GM19438 (cell line): ENCODE results near the gene RIMS4.
"Not testable (repeated sequence)": the region's sequence is repeated elsewhere in the genome, so short reads cannot be mapped to it uniquely, and the experiment has no call there.

Experiments used
- ATAC-seq: cut with Tn5 transposase; IDR thresholded peaks from one replicate; pipeline ENCODE4 v1.9.1; 2021; ENCODE audit warnings: low read depth; ENCODE audit not compliant: unreplicated experiment

The RIMS4 gene

DNA sequence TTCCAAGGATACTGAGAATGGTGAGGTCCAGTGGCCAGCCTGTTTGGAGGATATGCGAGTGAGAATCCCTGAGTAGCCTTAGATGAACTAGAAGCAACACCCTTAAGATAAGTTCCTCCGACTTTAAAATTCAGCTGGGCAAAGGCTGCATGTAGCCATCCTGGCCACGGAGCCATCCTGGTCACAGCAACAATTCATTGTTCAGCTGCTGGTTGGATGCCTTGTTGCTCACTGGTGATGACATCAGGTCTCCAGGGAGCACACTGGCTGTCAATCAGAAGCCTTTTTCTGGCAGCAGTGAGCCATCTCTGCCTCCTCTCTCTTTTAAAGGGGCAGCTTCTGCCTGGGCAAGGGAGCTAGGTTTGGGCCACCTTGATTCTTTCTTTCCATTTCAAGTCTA, 22.4 kb upstream of the RIMS4 start:
- no peak for ATAC-seq

DNA sequence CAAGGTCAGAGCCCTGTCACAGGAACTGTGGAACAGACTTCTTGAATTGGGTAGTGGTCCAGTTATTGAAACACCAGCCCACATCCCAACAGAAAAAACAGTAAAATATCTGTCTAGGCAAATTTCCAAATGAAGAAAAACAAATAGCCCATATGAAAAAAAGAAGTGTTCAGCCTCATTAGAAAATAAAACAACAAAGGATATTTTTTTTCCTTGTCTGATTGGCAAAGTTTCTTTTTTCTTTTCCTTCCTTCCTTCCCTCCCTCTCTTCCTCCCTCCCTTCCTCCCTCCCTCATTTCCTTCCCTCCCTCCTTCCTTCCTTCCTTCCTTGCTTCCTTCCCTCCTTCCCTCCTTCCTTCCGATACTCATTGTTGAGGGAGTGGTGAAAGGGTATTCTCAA, 20.6 kb upstream of the RIMS4 start:
- ATAC-seq, result no peak

DNA sequence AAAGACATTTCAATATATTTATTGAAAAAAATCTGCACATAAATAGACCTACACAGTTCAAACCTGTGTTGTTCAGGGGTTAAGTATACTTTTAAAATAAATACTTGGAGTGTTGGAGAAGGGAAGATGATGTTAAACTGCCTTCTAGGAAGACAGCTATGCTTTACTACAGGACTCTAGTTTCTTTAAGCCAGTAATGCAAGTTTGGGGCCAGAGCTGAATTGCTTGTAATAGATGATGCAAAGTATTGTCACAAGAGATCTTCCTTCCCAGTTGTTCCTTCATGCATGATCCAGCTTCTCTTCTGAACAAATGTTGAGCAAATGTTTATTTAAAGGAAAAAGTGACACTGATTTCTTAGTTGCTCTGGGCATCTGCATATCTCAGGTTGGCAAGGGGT, 20.2 kb upstream of the RIMS4 start:
- ATAC-seq, result no peak

DNA sequence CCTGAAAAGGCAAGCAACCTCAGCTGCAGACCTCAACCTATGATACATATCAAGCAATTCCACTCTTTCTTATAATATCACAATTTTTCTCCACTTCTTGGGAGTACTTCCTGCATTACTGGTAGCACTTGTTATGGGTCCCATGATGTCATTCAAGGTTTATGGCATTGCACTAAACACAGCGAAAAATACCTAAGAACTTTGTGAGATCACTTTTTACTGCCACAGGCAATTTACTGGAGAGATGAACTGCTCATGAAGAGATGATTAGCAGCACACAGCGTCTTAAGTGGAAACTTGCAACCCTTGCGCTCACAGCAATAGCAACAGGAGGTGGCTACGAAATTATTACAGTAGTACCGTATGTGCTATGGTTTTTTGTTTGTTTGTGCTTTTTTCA, 19.3 kb upstream of the RIMS4 start:
- no peak for ATAC-seq

DNA sequence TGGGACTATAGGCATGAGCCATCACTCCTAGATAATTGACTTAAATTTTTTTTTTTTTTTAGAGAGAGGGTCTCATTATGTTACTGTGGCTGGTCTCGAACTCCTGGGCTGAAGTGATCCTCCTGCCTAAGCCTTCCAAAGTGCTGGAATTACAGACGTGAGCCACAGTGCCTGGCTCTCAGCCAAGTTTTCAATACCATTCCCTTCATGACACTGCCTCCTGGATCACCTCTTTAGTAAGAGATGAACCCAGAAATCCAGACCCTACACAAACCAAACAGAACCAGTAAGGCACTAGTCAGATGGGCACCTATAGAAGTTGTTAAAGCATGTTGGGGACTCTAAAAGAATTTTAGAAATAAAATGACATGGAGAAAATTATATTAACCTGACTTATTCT, 18.3 kb upstream of the RIMS4 start:
- no peak for ATAC-seq

DNA sequence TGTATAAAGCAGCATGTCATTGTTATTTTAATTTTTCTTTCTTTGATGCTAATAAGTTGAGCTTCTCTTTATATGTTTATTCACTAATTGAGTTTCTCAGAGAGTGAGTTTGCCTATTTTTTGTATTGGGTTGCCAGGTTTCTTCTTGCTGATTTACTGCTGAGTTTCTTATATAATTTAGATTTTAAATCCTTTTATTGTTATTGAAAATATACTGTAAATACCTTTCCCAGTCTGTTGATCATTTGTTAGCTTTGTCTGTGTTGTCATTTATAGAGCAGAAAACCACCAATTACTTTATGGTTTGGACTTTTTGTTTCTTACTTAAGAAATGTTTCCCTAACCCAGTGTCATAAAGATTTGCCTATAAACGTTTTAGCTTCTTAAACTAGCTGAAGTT, 17.1 kb upstream of the RIMS4 start:
- no peak for ATAC-seq

DNA sequence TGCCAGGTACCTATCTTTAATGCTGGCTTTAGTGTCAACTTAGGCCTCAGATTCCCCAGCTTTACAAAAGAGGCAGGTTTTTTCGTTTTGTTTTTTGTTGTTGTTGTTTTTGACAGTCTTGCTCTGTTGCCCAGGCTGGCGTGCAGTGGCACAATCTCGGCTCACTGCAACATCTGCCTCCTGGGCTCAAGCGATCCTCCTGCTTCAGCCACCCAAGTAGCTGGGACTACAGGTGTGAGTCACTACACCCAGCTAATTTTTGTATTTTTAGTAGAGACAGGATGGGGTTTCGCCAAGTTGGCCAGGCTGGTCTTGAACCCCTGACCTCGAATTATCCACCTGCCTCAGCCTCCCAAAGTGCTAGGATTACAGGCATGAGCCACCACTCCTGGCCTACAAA, 11.2 kb upstream of the RIMS4 start:
- ATAC-seq, result not testable (repeated sequence)

DNA sequence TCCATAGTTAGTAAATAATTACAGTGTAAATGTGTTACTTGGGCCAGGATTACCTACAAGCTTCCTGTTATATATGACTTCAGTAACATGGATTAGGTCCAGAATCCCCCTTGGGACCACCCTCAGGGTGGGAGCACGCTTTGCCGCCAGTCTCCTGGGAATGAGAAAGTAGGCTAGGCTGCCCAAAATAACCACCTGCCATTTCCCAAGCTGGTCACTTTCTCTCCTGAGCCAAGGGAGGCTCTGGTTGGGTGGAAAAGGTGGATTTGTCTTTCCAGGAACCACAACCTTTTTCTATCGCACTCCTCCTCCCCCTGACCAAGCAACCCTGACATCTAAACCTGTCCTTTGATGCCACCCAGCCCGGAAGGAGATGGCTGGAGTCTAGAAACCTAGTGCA, 9.6 kb upstream of the RIMS4 start:
- ATAC-seq, result no peak

DNA sequence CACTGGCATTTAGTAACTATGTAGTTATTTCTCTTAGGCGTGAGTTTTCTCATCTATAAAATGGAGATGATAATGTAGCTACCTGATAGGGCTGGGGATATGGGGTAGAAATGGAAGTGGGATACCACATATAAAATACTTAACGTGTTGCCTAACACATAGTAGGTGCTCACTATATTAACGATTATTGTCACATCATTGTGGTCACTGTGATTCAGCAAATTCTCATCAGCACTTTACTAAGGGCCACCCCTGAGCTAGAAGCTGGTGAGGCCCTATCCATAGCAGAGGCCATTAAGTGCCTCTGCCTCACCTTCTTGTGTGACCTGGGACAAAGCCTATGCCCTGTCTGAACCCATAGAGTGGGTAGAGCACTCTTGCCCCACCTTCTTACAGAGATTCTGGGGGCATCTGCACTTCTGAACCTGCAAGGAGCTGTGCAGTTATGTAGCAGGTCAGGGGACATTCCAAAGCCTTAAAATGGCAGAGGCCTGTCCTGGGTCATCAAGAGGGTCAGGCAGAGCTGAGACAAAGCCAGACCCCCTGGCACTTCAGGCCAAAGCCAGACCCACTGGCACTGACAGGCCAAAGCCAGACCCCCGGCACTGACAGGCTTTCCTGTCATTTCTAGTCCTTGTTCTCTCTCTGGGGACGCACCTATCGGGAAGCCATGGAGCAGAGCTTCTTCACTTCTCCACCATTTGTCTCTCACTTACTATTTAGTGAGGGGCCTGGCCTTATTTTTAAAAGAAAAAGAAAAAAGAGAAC, 7.0 kb upstream of the RIMS4 start:
- no peak for ATAC-seq

DNA sequence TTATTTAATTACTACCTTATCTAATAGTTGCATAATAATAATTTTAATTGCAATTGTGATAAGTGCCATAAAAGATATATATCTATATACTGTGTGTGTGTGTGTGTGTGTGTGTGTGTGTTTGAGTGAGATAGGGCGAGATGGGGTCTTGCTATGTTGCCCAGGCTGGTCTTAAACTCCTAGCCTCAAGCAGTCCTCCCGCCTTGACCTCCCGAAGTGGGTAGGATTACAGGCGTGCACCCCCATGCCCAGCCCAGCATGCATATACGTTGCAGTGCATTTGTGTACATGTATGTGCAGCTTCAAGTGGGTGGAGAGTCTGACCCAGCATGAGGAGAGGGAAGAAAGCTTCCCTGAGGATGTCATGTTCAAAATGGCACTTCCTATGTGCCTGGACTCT, 4.6 kb upstream of the RIMS4 start:
- ATAC-seq, result no peak

DNA sequence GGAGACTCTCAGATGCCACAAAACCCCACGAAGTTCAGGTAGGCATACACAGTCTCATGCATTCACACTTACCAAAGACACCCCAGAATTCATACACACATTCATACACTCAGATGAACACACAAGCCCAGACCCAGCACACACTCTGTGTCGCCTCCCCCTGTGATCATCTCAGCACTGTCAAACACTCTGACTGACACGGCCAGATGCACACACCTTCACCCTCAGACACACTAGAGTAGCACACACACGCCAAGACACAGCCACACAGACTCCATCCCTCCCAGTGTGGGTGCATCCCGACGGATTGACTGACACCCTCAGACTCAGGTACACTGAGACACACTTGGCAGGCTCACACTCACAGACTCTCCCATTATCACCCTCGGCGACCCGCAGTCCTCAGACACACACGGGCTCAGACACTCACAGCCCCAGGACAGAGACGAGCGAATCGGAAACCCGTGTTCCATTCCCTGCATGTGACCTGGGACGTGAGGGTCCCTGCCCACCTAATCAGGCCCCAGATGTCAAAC, 872 bp upstream of the RIMS4 start:
- ATAC-seq, result no peak

DNA sequence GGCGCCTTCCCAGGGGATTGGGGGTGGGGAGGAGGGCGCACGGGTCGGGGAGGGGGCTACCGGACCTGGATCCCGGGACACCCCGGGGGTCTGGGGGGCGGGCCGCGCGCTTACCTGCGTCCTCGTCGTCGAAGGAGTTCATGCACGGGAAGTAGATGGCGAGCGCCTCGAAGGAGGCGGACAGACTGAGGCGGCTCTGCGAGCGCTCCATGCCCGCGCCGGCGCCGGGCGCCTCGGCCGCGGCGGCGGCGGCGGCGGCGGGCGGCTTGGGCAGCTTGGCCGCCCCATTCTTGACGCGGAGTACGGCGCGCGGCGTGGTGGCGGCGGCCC, 320 bp downstream of the RIMS4 start:
- ATAC-seq, result no peak

DNA sequence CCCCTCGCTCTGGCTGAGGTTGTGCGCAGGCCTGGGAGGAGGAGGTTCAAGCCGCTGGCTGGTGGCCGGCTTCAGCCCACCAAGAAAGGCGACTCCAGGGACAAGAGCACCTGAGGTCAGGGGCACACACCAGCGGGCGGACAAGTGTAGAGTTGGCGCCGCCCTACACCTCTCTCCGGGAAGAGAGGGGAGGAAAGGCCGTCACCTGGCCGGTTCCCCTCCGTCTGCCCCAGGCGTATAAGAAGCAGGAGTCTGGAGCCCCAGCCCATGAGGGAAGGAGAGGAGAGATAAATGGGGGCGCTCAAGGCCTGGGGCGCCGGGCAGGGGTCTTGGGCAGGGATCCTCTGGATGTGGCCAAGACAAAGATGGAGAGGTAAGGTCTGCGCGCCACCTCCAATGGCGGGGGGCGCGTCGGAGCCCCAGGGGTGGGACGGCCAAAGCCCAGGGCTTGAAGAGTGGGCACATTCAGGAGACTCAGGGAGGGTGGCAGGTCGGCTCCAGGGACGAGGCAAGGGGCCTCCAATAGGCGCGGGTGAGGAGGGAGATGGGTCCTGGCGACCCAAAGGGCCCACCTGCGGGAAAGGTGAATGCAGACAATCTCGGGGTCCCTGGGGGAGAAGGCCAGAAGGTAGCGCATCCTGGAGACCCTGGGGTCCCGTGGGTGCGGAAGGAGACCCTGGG, 826 bp downstream of the RIMS4 start:
- no peak for ATAC-seq

DNA sequence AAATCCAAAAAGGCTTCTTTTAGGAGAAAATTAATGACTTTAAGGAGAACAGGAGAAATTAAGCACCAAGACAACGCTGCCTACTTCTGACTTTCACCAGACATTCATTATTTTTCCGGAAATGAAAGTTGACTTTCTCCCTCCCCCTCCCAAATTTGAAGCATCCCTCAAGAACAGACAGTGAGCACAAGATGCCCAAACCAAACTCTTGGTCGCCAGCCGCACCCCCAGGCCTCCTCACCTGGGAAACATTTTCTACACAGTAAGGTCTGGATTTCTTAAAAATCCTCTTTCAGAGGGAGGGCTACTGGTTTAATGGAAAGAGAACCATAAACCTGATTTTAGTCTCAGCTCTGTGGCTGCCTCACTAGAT, 2.7 kb downstream of the RIMS4 start:
- ATAC-seq, result no peak

DNA sequence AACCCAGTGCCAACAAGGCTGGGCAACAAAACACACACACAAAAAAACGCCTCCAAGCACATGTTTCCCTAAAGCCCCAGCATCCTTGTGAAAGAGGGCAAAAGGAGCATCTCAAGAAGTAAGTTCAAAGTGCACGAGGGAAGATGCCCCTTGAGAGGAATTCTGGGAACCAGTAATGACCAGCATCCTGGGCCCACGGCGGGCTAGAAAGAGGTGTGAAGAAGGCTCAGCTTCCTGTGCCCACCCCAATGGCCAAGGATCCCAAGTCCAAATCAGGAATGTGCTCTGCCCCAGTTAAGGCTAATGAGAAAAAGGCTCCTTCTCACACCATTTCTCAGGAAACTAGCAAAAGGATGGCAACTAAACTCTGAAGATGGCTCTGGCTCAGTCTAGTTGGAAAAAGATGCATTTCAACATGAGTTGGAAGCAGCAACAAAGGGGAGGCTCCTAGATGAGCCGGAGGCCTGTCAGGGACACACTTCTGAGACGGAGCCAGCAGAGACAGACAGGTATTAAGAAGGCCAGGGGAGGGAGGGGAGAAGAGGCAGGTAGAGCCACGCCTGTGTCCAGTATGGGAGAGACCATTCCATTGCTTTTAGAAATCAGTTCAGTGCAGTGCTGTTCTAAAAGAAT, 3.2 kb downstream of the RIMS4 start:
- ATAC-seq, result no peak

DNA sequence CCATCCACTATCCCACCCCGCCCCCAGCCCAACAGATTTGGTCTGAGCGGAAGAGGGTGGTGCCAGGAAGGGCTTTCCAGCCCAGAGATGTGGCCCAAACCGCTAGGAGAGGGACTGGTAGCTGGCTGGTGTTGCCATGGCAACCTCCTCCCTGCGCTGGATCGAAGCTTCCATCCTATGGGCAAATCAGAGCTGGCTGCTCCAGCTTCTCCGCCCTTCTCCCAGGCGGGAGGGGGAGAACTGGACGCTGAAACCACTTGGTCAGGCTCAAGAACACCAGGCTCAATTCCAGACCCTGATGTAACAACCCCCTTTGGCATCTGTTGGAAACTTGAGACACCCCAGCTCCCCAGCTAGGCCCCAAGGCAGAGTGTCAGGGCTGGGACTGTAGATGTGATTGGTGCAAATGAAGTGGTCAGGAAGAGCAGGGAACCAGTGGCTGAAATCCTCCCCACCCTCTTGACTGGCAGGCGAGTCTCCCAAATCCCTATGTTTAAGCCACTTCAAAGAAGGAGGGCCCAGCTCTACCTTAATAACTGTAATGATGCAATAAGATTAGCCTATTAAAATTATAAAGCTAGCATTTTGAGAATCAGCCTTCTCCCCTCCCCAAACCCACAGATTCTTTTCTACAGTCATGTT, 4.2 kb downstream of the RIMS4 start:
- ATAC-seq, result no peak

DNA sequence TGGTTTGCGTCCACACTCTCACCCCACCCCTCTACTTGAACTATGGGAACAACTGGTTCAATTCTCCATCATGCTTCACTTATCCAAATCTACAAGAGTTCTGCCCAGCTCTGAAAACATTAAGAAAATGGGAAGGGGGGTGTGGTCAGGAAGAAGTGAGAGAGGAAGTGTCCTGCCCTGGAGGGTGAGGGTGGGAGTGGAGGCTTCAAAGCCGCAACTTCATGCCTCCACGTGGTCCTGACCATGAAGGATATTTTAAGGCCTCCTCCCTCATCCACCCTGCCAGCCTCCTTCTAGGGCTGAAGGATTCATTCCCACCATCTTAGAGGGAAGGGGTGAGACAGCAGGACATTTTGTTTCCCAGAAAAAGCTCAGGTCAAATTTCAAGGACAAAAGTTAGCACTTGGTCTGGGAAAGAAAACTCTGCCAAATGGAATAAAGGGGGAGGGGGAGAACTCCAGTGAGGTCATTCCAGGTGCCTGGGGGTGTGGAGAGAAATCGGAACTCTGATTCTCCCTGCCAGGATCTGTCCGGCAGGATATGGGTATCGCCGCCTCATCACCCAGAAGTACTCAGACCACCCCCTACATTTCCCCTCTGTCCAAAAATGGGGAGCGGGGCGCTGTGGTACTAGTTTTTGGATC, 4.9 kb downstream of the RIMS4 start:
- no peak for ATAC-seq

DNA sequence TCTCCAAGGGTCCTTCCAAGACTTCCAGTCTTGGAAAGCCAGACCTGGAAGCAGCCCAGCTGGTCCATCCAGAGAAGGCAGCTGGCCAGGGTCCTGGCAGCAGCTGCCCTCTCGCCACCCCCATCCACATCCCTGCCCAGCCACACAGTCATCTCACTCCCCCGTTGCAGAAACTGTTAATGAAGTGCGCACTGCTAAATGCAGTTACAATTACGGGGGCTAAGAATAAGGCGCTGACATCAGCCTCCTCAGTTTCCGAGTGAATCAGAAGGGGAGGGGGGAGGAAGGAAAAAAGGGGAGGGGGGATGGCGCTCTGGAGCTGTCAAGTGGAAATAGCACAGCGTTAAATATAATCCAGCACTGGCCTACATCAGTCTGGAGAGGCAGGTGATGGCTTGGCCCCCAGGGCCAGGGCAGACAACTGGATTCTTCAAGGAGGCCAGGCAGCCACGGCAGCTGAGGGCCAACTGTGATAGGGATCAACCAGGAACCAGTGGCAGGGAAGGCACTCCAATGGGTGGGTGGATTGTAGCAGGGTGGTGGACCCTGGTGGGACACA, 6.9 kb downstream of the RIMS4 start:
- ATAC-seq, result no peak

DNA sequence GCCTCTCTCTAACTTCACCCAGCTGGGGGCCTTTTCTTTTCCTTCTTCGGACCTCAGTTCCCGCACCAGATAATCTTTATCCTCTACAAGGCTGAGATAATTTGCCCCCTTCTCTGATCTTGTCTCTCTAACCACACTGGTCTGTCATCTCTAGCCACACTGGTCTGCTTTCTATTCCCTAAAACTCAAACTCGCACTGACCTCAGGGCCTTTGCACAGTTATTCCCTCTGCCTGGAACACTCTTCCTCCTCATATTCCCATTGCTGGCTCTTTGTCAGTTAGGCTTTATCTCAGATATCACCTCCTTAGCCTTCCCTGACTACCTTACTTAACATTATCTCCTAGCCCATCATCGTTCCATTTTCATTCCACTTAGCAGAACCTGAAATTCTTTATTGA, 7.6 kb downstream of the RIMS4 start:
- ATAC-seq, result no peak

DNA sequence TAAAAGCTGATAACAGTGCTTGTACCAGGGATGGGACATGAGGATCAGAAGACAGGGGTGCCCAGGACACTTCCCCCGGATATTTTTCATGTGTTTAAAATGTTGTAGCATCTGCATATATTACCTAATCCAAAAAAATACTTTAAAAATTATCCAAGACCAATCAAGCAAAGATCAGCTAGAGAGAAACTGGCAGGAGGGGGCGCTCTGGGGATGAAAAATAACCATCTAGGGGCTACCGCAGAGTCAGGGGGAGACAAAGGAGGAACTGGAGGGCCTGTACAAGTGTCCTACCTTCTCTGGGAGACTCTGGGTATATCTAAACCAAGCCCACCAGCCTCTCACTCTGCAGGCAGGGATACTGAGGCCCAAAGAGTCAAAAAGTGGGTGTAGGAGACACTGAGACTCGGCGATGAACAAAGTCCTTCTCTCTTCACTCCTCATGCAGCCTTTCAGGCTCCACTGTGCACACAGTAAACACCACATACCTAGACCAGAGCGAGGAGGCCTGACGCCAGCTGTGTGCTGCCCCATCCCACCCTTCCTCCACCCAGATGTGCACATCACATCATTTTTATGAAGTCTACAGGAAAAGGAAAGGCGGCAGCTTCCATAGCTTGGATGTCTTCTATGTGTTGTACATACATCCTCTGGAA, 9.8 kb downstream of the RIMS4 start:
- no peak for ATAC-seq
